WTC11 (cell line): ENCODE data around the gene CELSR3.

Source experiments
- CTCF ChIP-seq: fragments of 200-600 bp; IDR thresholded peaks from 2 replicates; pipeline ENCODE4 v1.8.0; 2022; ENCODE audit warnings: antibody characterized with exemption
- NR1H2 ChIP-seq: sonication (generic); formaldehyde crosslinking; IDR thresholded peaks from 2 replicates; pipeline ENCODE4 v1.9.0; 2021; ENCODE audit warnings: mild to moderate bottlenecking, moderate library complexity, missing genetic modification reagents

GRCh38 chr3:48591436-48591835 lies 71.2 kb downstream of the CELSR3 start:
- TF ChIP-seq CTCF (no peak), NR1H2 (CRISPR knock-in tag) (no peak)
